Sigmoid colon (tissue), 7 donors: Measurements from ENCODE around the gene POLR3K. TPM values are rescaled to one million over a fixed set of nuclear protein-coding genes. Genes with fewer than 3 reads are reported as not detected.
A peak's percentile ranks its signal among the peaks of the same experiment; 100 is the strongest.
"Not testable (repeated sequence)": the region's sequence is repeated elsewhere in the genome, so short reads cannot be mapped to it uniquely, and the experiment has no call there.

Experiments
- DNase-seq: peaks from one replicate; pipeline ENCODE4 v3.0.0-alpha.2; 2019
- H3K27ac ChIP-seq, 4 donors: fragments of 200-600 bp; sonication (generic); one replicate each; pipeline ENCODE4 v1.5.1; 2016 to 2019; ENCODE audit warnings: mild to moderate bottlenecking in 1 of 4
- H3K27me3 ChIP-seq, 3 donors: fragments of 200-600 bp; sonication (generic); one replicate each; pipeline ENCODE4 v1.5.1; 2019; ENCODE audit warnings: mild to moderate bottlenecking in 1 of 3
- H3K36me3 ChIP-seq, 4 donors: fragments of 200-600 bp; sonication (generic); one replicate each; pipeline ENCODE4 v1.5.1; 2016 to 2019
- H3K4me1 ChIP-seq, 4 donors: fragments of 200-600 bp; sonication (generic); one replicate each; pipeline ENCODE4 v1.5.1; 2017 to 2019
- H3K4me3 ChIP-seq, 4 donors: fragments of 200-600 bp; sonication (generic); one replicate each; pipeline ENCODE4 v1.5.1; 2017 to 2019; ENCODE audit warnings: mild to moderate bottlenecking in 2 of 4, moderate library complexity in 1 of 4
- H3K9me3 ChIP-seq, 4 donors: fragments of 200-600 bp in 3 of 4; sonication (generic) in 3 of 4; one replicate each; pipeline versions ENCODE4 v1.5.1 to v1.6.1; 2013 to 2019
- EP300 ChIP-seq, 4 donors: sonication (generic); formaldehyde crosslinking; IDR thresholded peaks; one replicate each; pipeline ENCODE4 v1.6.1; 2017; ENCODE audit warnings: antibody characterized with exemption in 4 of 4
- POLR2A ChIP-seq, 2 donors: fragments of 450-650 bp; IDR thresholded peaks; one replicate each; pipeline ENCODE4 v1.6.1; 2016; ENCODE audit warnings: antibody characterized with exemption in 2 of 2, mild to moderate bottlenecking in 2 of 2, moderate library complexity in 2 of 2
- POLR2AphosphoS5 ChIP-seq, 4 donors: sonication (generic); formaldehyde crosslinking; IDR thresholded peaks; one replicate each; pipeline ENCODE4 v1.6.1; 2017; ENCODE audit warnings: antibody characterized with exemption in 4 of 4
- WGBS, 2 donors: extraction: QIAGEN DNeasy Blood & Tissue Kit; methylation state at CpG; one replicate each; pipeline ENCODE4 v1.1.7; 2013; 5-methylcytosine and 5-hydroxymethylcytosine counted together
- intact Hi-C: fragments of 100-400 bp; cut with DNase I; formaldehyde crosslinking; loops from one replicate; pipeline ENCODE4 v1.15.1; 2023
- polyA plus RNA-seq, 3 donors: library from polyadenylated mRNA; stranded (reverse); fragments of 200-250 nt; gene quantifications; one replicate each; pipeline ENCODE4 v1.2.3, GENCODE V29; 2013
- small RNA-seq, 3 donors: library from RNA; depleted of rRNA; stranded (forward); fragments of <200 nt; gene quantifications; one replicate each; pipeline ENCODE3, GENCODE V24; 2016
- total RNA-seq, 4 donors: library from RNA; depleted of rRNA; stranded (reverse); fragments of >200 nt; gene quantifications; one replicate each; pipeline ENCODE4 v1.1.0, GENCODE V29; 2016
- TF ChIP-seq, protein P1 (sequence below), 4 experiments: fragments of 450-650 bp in 3 of 4; fragments of 200-600 bp in 1 of 4; IDR thresholded peaks; one replicate each; pipeline ENCODE4 v1.5.1; 2016 to 2019; ENCODE audit warnings: antibody characterized with exemption in 4 of 4, mild to moderate bottlenecking in 3 of 4, moderate library complexity in 2 of 4
- donor health status: healthy with polysubstance abuse.
- donor health status: Bipolar disorder and iron deficiency.
- donor health status: healthy.

POLR3K gene
- total and polyA plus RNA-seq, 7 donors = 1.7 to 22.1 (median 6.4) TPM

GRCh38 chr16:24151-24550 is 29.3 kb downstream of the POLR3K start:
- H3K9me3 ChIP-seq, H3K27ac ChIP-seq, H3K4me1 ChIP-seq, H3K36me3 ChIP-seq, intact Hi-C loops, H3K4me3 ChIP-seq, H3K27me3 ChIP-seq: not testable (repeated sequence)
- peak; percentile 53 for DNase-seq
- WGBS, 2 donors = 88 to 92% methylated on average over 17 of the region's 22 CpGs

DNA sequence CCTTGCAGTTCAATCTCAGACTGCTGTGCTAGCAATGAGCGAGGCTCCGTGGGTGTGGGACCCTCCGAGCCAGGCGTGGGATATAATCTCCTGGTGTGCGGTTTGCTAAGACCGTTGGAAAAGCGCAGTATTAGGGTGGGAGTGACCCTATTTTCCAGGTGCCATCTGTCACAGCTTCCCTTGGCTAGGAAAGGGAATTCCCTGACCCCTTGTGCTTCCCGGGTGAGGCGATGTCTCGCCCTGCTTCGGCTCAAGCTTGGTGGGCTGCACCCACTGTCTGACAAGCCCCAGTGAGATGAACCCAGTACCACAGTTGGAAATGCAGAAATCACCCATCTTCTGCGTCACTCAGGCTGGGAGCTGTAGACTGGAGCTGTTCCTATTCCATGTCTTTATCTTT is 32.5 kb downstream of the POLR3K start:
- H3K9me3 ChIP-seq, H3K4me3 ChIP-seq, H3K27me3 ChIP-seq, H3K36me3 ChIP-seq, intact Hi-C loops, H3K4me1 ChIP-seq, H3K27ac ChIP-seq: not testable (repeated sequence)
- DNase-seq = peak; percentile 33
- 90 to 92% methylated on average over 12 of the region's 12 CpGs for WGBS, 2 donors

- 92 to 94% methylated on average over 19 of the region's 20 CpGs for WGBS, 2 donors
- H3K27me3 ChIP-seq, intact Hi-C loops, H3K4me1 ChIP-seq, H3K9me3 ChIP-seq, H3K4me3 ChIP-seq, H3K36me3 ChIP-seq, H3K27ac ChIP-seq: not testable (repeated sequence)
- peak; percentile 54 for DNase-seq
Observed at GRCh38 chr16:17062-17765, 36.2 kb downstream of the POLR3K start.

GRCh38 chr16:10772-11171 is 42.6 kb downstream of the POLR3K start:
- H3K4me1 ChIP-seq, H3K27ac ChIP-seq, intact Hi-C loops, H3K36me3 ChIP-seq, H3K4me3 ChIP-seq, H3K27me3 ChIP-seq, H3K9me3 ChIP-seq: not testable (repeated sequence)
- WGBS, 2 donors = 53 to 57% methylated on average over 15 to 17 of the region's 27 CpGs
- DNase-seq = peak; percentile 99
- TF ChIP-seq, protein P1, sequence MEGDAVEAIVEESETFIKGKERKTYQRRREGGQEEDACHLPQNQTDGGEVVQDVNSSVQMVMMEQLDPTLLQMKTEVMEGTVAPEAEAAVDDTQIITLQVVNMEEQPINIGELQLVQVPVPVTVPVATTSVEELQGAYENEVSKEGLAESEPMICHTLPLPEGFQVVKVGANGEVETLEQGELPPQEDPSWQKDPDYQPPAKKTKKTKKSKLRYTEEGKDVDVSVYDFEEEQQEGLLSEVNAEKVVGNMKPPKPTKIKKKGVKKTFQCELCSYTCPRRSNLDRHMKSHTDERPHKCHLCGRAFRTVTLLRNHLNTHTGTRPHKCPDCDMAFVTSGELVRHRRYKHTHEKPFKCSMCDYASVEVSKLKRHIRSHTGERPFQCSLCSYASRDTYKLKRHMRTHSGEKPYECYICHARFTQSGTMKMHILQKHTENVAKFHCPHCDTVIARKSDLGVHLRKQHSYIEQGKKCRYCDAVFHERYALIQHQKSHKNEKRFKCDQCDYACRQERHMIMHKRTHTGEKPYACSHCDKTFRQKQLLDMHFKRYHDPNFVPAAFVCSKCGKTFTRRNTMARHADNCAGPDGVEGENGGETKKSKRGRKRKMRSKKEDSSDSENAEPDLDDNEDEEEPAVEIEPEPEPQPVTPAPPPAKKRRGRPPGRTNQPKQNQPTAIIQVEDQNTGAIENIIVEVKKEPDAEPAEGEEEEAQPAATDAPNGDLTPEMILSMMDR (IDR thresholded peaks at IDR 0.05) = peak in 1 of 4 experiments; percentile 34

DNA sequence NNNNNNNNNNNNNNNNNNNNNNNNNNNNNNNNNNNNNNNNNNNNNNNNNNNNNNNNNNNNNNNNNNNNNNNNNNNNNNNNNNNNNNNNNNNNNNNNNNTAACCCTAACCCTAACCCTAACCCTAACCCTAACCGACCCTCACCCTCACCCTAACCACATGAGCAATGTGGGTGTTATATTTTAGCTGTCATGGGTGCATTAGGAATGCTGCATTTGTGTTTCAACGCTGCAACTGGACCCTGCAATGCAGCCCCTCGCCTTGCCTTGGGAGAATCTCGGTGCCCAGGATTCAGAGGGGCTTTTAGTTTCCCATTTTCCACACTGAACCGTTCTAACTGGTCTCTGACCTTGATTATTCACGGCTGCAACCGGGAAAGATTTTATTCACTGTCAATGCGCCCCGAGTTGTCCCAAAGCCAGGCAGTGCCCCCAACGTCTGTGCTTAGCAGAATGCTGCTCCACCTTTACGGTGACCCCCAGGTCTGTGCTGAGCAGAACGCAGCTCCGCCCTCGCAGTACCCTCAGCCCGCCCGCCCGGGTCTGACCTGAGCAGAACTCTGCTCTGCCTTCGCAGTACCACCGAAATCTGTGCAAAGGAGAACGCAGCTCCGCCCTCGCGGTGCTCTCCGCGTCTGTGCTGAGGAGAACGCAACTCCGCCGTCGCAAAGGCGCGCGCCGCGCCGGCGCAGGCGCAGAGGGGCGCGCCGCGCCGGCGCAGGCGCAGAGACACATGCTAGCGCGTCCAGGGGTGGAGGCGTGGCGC is 43.3 kb downstream of the POLR3K start:
- H3K4me3 ChIP-seq = no peak overlapping the region
- H3K9me3 ChIP-seq = no peaks in the 10 kb centered on the region
- no peaks in the 10 kb centered on the region for H3K36me3 ChIP-seq
- intact Hi-C loops = no loop called here
- no peaks in the 10 kb centered on the region for H3K4me1 ChIP-seq
- no peak for TF ChIP-seq POLR2A (IDR thresholded peaks at IDR 0.05)
- no peak for TF ChIP-seq EP300 (IDR thresholded peaks at IDR 0.05)
- no peak for TF ChIP-seq POLR2AphosphoS5 (IDR thresholded peaks at IDR 0.05)
- TF ChIP-seq, protein P1 (IDR thresholded peaks at IDR 0.05) = no peak
- no peak overlapping the region for H3K27ac ChIP-seq
- H3K27me3 ChIP-seq = no peaks in the 10 kb centered on the region
- DNase-seq = peak; percentile 71
- 74 to 76% methylated on average over 48 of the region's 48 CpGs for WGBS, 2 donors

Small RNA genes within 50 kb of the gene (small RNA-seq; reads per million reads assigned to genes)
- gene MIR6859-4 (0 reads per million in 3 donors), gene Z69720.2 (0 reads per million in 3 donors)

Other genes with a start within 250 kb of the POLR3K start
- gene SNRNP25, start 220 bp upstream of the POLR3K start, total RNA-seq = 10 to 100 TPM; 23.0 to 36.5 (median 32.4) TPM
- gene SNRNP25, start 220 bp upstream of the POLR3K start, polyA plus RNA-seq = 10 to 100 TPM; 26.4 to 41.7 (median 38.8) TPM
- 10 to 100 TPM; 16.8 to 42.1 (median 19.6) TPM for gene RHBDF1, start 19.0 kb upstream of the POLR3K start, total RNA-seq
- gene RHBDF1, start 19.0 kb upstream of the POLR3K start, polyA plus RNA-seq = 10 to 100 TPM in 1 of 3 donors, 1 to 10 TPM in 2; 6.0 to 22.3 (median 6.0) TPM
- gene MPG, start 24.6 kb upstream of the POLR3K start, total RNA-seq = 100 to 1,000 TPM in 2 of 4 donors, 10 to 100 TPM in 2; 74.3 to 118 (median 100.0) TPM
- gene MPG, start 24.6 kb upstream of the POLR3K start, polyA plus RNA-seq = 10 to 100 TPM; 52.2 to 72.7 (median 72.5) TPM
- gene NPRL3, start 85.1 kb upstream of the POLR3K start, total RNA-seq = 10 to 100 TPM; 10.2 to 22.8 (median 15.7) TPM
- gene NPRL3, start 85.1 kb upstream of the POLR3K start, polyA plus RNA-seq = 10 to 100 TPM in 1 of 3 donors, 1 to 10 TPM in 2; 4.8 to 22.8 (median 6.2) TPM
- not detected for gene HBZ, start 99.0 kb upstream of the POLR3K start, total RNA-seq
- under 1 TPM in 1 of 3 donors, not detected in 2; 0.10 TPM for gene HBZ, start 99.0 kb upstream of the POLR3K start, polyA plus RNA-seq
- gene HBM, start 112.4 kb upstream of the POLR3K start, total RNA-seq = not detected
- gene HBM, start 112.4 kb upstream of the POLR3K start, polyA plus RNA-seq = not detected
- gene HBA2, start 119.3 kb upstream of the POLR3K start, total RNA-seq = 100 to 1,000 TPM in 1 of 4 donors, 1 to 10 TPM in 2, not detected in 1; 3.7 to 109 (median 8.2) TPM
- gene HBA2, start 119.3 kb upstream of the POLR3K start, polyA plus RNA-seq = 1 to 10 TPM; 4.2 to 7.1 (median 5.3) TPM
- 1 to 10 TPM in 1 of 4 donors, not detected in 3; 4.1 TPM for gene HBA1, start 123.1 kb upstream of the POLR3K start, total RNA-seq
- gene HBA1, start 123.1 kb upstream of the POLR3K start, polyA plus RNA-seq = 1 to 10 TPM in 1 of 3 donors, not detected in 2; 1.7 TPM
- not detected for gene HBQ1, start 126.9 kb upstream of the POLR3K start, total RNA-seq
- gene HBQ1, start 126.9 kb upstream of the POLR3K start, polyA plus RNA-seq = under 1 TPM in 1 of 3 donors, not detected in 2; 0.19 TPM
- 100 to 1,000 TPM in 2 of 4 donors, 10 to 100 TPM in 2; 48.9 to 138 (median 88.4) TPM for gene LUC7L, start 175.8 kb upstream of the POLR3K start, total RNA-seq
- gene LUC7L, start 175.8 kb upstream of the POLR3K start, polyA plus RNA-seq = 10 to 100 TPM; 21.0 to 58.7 (median 28.2) TPM
- gene FAM234A, start 181.2 kb upstream of the POLR3K start, total RNA-seq = 10 to 100 TPM; 38.3 to 82.5 (median 62.1) TPM
- gene FAM234A, start 181.2 kb upstream of the POLR3K start, polyA plus RNA-seq = 10 to 100 TPM; 12.6 to 74.0 (median 25.7) TPM
- gene RGS11, start 222.3 kb upstream of the POLR3K start, total RNA-seq = 10 to 100 TPM in 2 of 4 donors, 1 to 10 TPM in 2; 6.4 to 24.9 (median 9.5) TPM
- 1 to 10 TPM in 2 of 3 donors, under 1 TPM in 1; 0.23 to 4.0 (median 1.8) TPM for gene RGS11, start 222.3 kb upstream of the POLR3K start, polyA plus RNA-seq
- gene ARHGDIG, start 227.0 kb upstream of the POLR3K start, total RNA-seq = 1 to 10 TPM; 3.5 to 5.7 (median 5.0) TPM
- gene ARHGDIG, start 227.0 kb upstream of the POLR3K start, polyA plus RNA-seq = 1 to 10 TPM in 2 of 3 donors, not detected in 1; 1.6 to 5.2 TPM
- 1 to 10 TPM in 1 of 4 donors, under 1 TPM in 3; 0.71 to 5.5 (median 0.82) TPM for gene PDIA2, start 229.6 kb upstream of the POLR3K start, total RNA-seq
- gene PDIA2, start 229.6 kb upstream of the POLR3K start, polyA plus RNA-seq = 1 to 10 TPM in 1 of 3 donors, under 1 TPM in 1, not detected in 1; 0.60 to 3.0 TPM